ENCODE results near the gene C1QTNF2. TPM values are rescaled to one million over a fixed set of nuclear protein-coding genes. Genes with fewer than 3 reads are reported as not detected.

The C1QTNF2 gene
- total and polyA plus RNA-seq, 10 of the 15 experiments (the other 5 are each of a cell fraction or from before 2014, with no cell fraction given): not detected

DNA sequence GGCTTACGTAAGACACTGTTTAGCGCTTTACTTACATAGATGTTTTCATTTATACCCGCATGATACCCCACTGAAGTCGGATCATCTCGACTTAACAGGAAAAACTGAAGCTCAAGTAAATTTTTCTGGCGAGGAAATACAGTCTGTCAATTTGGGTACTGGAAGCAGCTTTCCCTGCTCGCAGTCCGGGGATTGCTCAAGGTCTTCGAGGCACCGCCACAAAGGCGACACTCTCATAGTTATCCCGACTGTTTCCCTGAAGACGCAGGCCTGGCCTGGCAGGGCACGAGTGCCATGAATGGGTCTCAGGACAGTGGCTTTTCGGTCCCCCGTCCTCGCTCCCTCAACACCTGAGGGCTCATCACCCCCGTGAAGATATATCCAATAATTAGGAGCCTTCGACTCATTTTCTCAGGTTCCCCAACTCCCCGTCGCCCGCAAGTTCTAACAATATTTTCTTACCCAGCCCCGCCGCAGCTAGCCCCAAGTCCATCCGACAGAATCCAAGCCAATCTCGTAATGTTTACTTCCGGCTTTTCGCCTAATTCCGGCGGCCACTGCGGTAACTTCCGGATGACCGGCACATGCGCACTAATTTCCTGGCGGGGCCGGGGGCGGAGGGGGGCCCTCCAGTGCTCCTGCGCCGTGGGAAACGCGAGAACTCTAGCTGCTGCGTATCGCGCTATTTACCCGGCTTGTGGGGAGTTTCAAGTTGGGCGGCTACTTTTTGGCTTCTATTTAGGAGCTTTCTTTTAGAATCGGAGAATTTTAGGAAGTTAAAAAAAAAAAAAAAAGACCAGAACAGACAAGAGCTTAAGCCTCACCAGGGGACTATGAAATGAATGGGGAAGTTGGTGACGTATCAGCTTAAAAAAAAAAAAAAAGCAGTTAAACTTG is 48.4 kb upstream of the C1QTNF2 start, which contains the start of gene SLU7 (continued):
- TF ChIP-seq, protein P1, sequence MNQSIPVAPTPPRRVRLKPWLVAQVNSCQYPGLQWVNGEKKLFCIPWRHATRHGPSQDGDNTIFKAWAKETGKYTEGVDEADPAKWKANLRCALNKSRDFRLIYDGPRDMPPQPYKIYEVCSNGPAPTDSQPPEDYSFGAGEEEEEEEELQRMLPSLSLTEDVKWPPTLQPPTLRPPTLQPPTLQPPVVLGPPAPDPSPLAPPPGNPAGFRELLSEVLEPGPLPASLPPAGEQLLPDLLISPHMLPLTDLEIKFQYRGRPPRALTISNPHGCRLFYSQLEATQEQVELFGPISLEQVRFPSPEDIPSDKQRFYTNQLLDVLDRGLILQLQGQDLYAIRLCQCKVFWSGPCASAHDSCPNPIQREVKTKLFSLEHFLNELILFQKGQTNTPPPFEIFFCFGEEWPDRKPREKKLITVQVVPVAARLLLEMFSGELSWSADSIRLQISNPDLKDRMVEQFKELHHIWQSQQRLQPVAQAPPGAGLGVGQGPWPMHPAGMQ (IDR thresholded peaks at IDR 0.05; ENCODE audit: borderline replicate concordance): peak; percentile 48; the same call in 1 of the 2 replicates
- TF ChIP-seq ZNF384 (IDR thresholded peaks at IDR 0.05; ENCODE audit: borderline replicate concordance, low read depth, low read length) (peak; percentile 98), MEF2B (IDR thresholded peaks at IDR 0.05; ENCODE audit: partially characterized antibody, poor library complexity, severe bottlenecking) (peak; percentile 18), BHLHE40 (IDR thresholded peaks at IDR 0.05; ENCODE audit: borderline replicate concordance in 1 of 2, low read depth in 2 of 2, low read length in 1 of 2) (peak in 1 of 2 experiments; percentile 57; a peak in 1 of 4 replicates), POLR2AphosphoS5 (IDR thresholded peaks at IDR 0.05; ENCODE audit: low read length) (peak; percentile 86), RAD51 (IDR thresholded peaks at IDR 0.05) (no peak), MEF2A (IDR thresholded peaks at IDR 0.05; ENCODE audit: insufficient read depth, low read depth, low read length) (peak; percentile 75), RBBP5 (conservative IDR thresholded peaks at IDR 0.05) (no peak), BRCA1 (IDR thresholded peaks at IDR 0.05; ENCODE audit: low read depth, low read length) (peak; percentile 78), RELA (IDR thresholded peaks at IDR 0.05; ENCODE audit: borderline replicate concordance, partially characterized antibody) (peak; percentile 64), HCFC1 (IDR thresholded peaks at IDR 0.05; ENCODE audit: low read length) (peak; percentile 54; the same call in 1 of the 2 replicates), HDGF (IDR thresholded peaks at IDR 0.05) (peak; percentile 48; the same call in 1 of the 2 replicates), CEBPB (IDR thresholded peaks at IDR 0.05; ENCODE audit: borderline replicate concordance in 1 of 2, low read depth in 2 of 2, low read length in 2 of 2) (no peak), TCF12 (IDR thresholded peaks at IDR 0.05; ENCODE audit: low read depth, low read length) (0 out of 2 replicates have a peak, but pooled peaks have one; percentile 30), TAF1 (IDR thresholded peaks at IDR 0.05; ENCODE audit: borderline replicate concordance, low read depth, low read length) (peak; percentile 90), CHD4 (IDR thresholded peaks at IDR 0.05) (no peak)
- TF ChIP-seq, protein P2, sequence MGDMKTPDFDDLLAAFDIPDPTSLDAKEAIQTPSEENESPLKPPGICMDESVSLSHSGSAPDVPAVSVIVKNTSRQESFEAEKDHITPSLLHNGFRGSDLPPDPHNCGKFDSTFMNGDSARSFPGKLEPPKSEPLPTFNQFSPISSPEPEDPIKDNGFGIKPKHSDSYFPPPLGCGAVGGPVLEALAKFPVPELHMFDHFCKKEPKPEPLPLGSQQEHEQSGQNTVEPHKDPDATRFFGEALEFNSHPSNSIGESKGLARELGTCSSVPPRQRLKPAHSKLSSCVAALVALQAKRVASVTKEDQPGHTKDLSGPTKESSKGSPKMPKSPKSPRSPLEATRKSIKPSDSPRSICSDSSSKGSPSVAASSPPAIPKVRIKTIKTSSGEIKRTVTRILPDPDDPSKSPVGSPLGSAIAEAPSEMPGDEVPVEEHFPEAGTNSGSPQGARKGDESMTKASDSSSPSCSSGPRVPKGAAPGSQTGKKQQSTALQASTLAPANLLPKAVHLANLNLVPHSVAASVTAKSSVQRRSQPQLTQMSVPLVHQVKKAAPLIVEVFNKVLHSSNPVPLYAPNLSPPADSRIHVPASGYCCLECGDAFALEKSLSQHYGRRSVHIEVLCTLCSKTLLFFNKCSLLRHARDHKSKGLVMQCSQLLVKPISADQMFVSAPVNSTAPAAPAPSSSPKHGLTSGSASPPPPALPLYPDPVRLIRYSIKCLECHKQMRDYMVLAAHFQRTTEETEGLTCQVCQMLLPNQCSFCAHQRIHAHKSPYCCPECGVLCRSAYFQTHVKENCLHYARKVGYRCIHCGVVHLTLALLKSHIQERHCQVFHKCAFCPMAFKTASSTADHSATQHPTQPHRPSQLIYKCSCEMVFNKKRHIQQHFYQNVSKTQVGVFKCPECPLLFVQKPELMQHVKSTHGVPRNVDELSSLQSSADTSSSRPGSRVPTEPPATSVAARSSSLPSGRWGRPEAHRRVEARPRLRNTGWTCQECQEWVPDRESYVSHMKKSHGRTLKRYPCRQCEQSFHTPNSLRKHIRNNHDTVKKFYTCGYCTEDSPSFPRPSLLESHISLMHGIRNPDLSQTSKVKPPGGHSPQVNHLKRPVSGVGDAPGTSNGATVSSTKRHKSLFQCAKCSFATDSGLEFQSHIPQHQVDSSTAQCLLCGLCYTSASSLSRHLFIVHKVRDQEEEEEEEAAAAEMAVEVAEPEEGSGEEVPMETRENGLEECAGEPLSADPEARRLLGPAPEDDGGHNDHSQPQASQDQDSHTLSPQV (IDR thresholded peaks at IDR 0.05): no peak
- TF ChIP-seq, protein P3, sequence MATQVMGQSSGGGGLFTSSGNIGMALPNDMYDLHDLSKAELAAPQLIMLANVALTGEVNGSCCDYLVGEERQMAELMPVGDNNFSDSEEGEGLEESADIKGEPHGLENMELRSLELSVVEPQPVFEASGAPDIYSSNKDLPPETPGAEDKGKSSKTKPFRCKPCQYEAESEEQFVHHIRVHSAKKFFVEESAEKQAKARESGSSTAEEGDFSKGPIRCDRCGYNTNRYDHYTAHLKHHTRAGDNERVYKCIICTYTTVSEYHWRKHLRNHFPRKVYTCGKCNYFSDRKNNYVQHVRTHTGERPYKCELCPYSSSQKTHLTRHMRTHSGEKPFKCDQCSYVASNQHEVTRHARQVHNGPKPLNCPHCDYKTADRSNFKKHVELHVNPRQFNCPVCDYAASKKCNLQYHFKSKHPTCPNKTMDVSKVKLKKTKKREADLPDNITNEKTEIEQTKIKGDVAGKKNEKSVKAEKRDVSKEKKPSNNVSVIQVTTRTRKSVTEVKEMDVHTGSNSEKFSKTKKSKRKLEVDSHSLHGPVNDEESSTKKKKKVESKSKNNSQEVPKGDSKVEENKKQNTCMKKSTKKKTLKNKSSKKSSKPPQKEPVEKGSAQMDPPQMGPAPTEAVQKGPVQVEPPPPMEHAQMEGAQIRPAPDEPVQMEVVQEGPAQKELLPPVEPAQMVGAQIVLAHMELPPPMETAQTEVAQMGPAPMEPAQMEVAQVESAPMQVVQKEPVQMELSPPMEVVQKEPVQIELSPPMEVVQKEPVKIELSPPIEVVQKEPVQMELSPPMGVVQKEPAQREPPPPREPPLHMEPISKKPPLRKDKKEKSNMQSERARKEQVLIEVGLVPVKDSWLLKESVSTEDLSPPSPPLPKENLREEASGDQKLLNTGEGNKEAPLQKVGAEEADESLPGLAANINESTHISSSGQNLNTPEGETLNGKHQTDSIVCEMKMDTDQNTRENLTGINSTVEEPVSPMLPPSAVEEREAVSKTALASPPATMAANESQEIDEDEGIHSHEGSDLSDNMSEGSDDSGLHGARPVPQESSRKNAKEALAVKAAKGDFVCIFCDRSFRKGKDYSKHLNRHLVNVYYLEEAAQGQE (IDR thresholded peaks at IDR 0.05; ENCODE audit: low read depth, low read length): no peak
- TF ChIP-seq, protein P4, sequence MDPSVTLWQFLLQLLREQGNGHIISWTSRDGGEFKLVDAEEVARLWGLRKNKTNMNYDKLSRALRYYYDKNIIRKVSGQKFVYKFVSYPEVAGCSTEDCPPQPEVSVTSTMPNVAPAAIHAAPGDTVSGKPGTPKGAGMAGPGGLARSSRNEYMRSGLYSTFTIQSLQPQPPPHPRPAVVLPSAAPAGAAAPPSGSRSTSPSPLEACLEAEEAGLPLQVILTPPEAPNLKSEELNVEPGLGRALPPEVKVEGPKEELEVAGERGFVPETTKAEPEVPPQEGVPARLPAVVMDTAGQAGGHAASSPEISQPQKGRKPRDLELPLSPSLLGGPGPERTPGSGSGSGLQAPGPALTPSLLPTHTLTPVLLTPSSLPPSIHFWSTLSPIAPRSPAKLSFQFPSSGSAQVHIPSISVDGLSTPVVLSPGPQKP (IDR thresholded peaks at IDR 0.05; ENCODE audit: low read depth, low read length): peak; percentile 82

Measured in GM12878 (cell line).